CD4-positive, alpha-beta T cell treated with Interleukin-2 at 100 ng/mL for 4 hours (primary cell): ENCODE measurements around the gene NCSTN.

Experiments used
- DNase-seq: peaks from one replicate; pipeline ENCODE4 v3.0.0-alpha.2; 2020; ENCODE audit warnings: low spot score

NCSTN gene

GRCh38 chr1:160406131-160406968, 63.2 kb downstream of the NCSTN start:
- no peak for DNase-seq

GRCh38 chr1:160407839-160408801, 64.9 kb downstream of the NCSTN start:
- no peak for DNase-seq
